Stimulated activated CD4-positive, alpha-beta T cell treated with anti-CD3 and anti-CD28 coated beads, Interleukin-2, amount 100 ng/mL, for 48 hours (primary cell): ENCODE results near the gene HIGD2A.

Experiments
- DNase-seq, 2 donors: peaks; one replicate each; pipeline ENCODE4 v3.0.0-alpha.2; 2020

HIGD2A gene

DNA sequence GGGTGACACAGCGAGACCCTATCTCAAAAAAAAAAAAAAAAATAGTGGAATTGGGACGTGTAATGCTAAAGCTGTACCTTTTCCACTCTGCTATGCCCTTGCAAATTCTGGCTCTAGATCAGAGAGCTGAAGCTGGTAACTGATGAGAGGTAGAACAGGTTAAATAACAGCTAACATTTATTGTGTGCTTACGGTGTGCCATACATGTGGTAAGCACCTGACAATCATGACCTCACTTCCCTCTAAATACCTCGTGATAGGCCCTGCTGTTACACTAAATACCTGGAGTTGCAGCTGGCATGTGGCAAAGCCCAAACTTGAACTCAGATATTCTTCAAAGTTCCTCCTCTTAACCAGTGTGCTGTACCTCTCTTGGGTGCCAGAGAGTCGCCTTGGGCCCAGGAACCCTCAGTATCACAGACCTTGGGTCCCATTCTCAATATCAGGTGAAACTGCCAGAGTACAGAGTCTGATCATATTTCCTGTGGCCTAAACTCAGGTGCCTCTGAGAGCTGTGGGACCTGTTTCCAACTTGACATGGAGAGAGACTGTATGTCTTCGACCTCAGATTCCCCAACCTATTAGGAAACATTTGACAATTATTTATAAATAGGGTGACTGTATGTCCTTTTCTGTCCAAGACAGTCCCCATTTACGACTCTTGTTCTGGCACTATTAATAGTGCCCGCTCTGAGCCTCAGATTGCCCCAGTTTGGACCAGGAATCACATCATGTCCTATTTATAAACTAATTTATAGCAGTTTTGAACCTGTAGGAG lies 18.4 kb upstream of the HIGD2A start:
- DNase-seq, result no peak

DNA sequence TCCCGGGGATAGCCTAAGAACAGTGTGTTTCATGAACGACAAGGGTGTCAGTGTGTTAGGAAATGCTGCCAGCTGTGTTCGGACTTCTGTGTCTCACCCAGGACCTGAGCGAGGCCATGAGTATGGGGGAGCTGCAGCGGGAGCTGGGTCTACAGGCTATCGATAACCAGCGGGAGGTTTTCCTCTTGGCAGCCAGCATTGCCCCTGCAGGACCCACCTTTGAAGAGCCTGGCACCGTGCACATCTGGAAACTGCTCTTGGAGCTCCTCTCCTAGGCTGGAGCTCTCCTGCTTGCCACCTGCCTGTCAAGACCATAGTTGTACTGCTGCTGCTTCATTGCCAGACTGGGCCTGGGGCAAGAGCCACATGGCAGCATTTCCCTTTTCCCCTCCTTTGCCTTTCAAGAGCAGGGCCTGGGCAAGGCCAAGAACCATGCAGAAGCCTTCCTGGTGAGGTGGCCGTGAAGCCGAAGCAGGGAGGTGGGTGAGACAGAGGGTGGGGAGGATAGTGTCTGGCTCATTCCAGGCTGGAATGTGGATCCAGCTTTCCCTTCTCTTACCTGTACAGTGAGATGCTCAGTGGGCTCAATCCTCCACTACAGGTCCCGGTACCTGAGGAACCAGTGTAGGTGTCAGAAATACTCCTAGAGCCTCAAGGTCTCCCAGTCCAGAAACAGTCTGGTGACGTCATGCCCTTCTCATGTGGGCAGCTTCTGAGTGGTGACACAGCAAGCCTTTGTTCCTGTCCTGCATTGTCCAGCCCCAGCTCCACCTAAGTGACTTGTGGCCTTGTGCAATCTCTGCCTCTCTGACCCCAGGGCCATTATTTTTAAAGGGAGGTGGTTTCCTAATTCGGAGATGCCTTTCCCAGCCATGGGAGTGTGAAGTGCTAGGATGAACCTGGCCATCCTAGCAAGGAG lies 16.7 kb upstream of the HIGD2A start:
- DNase-seq, result no peak

DNA sequence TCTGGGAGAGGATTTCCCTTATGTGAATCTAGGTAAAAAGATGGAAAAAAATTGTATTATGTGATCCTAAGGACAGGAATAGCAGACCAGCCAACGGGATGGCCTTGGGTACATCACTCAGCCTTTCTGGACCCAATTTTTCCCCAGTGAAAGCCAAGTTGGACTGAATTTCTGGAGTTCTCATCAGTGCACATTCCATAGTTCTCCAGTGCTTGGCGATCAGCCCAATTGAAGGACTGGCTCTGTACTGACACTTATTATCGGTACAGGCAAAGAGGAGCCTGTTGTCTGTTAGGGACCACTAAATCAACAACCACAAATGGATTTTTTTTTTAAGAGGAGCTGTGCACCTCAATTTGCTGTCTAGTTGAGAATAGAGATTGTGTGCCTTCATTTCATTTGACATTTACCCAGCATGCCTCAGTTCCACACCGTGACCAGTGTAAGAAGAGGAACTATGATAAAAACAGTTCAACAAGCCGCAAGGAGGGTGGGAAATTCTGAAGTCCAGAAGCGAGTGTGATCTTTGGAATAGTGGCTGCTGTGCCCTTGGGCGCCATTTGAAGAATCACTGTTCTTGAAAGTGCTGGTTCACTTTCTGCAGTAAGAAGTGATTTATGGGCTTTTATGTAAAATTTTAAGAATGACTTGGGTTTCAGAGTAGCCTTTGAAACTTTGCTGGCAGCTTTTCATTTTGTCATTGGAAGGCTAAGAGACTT lies 15.3 kb upstream of the HIGD2A start:
- no peak for DNase-seq

DNA sequence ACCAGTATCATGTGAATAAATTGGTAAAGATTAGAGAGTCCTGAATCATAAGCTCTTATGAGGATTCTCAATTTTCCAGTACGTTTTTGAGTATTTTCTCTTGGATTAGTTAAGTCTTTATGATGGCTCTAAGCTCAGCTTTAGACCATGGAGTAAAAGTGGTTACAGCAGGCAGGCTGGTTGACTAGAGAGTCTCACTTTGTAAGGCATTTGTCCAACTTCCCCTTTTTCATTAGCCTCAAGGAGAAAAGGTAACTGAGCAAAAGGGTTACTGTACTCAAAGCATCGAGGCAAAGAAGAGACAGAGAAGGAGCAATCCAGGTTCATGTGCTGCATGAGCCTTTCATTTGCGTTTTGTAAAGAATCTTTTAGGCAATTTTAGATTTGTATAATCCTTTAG lies 8.7 kb upstream of the HIGD2A start:
- no peak for DNase-seq

DNA sequence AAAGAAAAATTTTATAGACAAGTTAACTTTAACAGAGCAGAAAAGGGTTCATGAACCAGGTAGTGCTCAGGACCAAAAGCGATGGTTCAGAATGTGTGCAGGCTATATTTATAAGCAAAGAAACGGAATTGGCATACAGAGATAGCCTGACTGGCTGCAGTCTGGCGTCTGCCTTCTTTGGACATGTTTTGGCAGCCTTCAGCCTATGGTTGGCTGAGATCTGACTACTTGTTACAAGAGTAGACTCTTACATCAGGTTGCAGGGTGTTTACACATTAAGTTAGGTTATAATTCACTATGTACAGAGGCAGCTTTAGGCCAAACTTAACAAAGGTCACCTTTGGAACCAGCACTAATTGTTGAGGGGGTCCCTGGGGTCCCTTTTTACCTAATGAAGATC lies 7.1 kb upstream of the HIGD2A start:
- no peak for DNase-seq

DNA sequence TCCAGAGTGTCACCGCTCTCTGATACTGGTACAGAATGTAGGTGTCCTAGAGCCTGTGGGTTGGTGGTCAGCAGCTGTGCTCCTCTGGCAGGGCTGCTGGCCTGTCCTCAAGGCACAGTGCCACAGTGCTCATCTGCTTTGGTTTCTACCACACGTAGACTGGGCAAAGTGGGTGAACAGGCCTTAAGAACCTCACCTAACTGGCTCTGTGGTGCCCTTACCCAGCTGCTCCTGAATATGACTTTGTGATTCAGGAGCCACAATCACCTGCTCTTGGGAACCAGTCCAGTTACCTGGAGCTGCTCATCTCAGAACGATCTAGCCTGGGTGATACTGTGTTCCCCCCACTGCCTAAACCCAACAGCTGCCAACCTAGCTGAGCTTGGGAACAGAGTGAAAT lies 6.6 kb upstream of the HIGD2A start:
- no peak for DNase-seq

DNA sequence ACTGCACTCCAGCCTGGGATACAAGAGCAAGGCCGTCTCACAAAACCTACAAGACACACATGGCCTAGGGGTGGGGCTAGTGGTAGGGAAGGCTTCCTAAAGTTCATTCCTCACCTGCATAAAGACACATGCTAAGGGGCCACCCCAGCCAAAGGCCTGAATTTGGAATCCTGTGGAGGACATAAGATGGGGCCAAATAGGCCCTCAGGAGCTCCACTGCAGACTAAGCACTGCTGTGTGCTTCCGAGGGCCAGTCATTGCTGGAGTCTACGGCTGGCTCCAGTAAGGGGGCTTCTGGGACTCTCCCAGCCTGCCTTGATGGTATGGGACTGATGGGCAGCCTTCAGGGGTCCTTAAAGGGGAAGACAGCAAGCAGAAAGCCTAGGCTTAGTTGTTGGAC lies 5.8 kb upstream of the HIGD2A start:
- no peak for DNase-seq

DNA sequence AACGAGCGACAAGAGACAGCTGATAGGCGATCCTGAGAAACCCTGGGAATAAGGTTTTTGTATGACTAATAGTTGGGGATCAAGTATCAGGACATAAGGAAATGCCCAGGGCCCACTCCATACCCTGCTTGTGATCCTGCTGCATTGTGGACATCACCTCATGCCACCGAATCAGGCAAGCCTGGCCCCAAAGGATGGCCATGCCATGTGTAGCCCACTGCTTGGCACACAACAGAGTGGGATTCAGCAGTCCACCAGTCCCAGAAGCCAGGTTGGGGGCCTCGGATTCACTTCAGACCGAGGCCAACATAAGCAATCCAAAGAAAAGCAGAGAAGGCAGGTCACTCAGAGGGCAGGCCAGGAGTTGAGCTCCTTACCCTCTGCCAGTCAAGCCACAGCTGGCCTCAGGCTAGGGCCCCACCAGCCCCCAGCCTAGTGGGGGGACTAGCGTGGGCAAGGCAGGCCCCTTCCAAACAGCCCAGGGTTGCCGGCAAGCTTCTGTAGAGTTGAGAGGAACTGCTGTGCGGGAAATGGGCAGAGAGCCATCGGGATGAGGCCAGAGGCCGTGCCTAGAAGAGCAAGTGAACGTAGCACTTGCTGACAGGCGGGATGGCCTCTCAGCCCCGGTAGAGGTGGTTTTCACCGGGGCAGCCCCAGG lies 5.2 kb upstream of the HIGD2A start:
- no peak for DNase-seq

DNA sequence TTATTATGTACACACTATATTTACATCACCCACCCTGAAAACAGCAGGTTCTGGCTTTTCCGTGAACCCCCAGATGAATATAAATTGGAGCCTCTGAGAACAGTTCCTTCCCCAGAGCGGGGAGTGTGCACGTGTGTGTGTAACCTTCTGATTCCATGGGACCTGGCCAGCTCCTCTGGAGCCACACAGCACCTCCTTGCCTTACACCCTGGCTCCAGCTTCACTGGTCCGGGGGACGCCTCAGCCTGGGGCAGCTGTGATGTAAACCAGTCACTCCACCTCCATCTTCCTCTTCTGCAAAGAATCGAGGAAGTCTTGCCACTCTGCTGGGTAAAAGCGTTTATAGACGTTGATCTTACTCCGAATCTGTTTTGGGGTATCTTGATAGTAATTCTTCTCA lies 4.6 kb upstream of the HIGD2A start:
- no peak for DNase-seq

DNA sequence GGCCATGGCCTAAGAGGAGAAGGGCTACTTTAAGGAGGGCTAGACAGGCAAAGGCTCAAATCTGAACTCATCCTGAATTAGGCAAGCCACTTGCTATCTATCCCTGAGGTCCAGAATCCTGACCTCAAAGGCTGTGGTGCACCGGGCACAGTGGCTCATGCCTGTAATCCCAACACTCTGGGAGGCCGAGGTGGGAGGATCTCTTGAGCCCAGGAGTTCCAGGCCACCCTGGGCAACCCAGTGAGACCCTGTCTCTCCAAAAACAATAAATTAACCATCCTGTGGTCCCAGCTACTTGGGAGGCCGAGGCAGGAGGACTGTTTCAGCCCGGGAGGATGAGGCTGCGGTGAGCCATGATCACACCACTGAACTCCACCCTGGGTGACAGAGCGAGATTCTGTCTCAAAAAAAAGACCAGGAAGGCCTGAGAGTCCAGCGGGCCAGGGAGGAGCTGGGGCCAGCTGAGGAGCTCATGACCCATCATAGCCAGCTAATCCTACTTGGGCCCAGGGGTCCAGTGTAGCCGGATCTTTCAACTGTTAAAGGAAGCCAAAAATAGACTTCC lies 4.1 kb upstream of the HIGD2A start:
- no peak for DNase-seq

DNA sequence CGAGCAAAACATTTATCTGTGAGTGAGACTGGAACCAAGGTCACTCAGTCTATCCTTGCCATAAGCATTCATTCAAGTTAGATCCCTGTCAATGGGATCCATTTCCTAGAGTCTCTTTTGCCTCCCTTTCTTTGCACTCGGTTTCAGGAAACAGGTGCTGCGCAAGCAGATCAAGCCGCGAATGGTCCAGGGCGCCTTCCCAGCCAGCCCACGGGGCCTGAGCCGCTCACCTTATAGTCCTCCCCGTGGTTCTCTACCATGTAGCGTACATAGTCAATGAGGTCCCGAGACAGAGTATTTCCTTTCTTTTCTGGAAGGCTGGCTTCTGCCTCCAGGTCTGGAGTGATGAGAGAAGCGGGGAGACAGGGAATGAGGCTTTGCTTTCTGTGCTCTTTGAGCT lies 3.6 kb upstream of the HIGD2A start:
- DNase-seq, result no peak

DNA sequence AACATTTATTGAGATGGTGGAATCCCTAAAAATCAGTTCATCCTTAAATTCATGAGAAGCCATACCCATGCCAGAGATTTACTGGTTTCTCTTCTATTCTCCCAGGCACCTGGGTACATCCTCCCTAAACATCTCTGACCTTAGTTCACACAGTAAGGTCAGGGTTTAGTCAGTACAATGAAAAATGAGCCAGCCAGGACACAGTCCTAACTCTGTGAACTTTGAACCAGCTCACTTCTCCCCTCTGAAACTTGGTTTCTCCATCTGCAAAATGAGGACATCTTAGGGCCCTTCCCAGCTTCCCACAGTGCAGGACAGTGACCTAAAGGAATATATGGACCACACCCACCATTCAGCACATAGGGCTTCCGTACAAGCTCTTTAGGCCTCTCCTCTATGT lies 2.1 kb upstream of the HIGD2A start:
- no peak for DNase-seq

DNA sequence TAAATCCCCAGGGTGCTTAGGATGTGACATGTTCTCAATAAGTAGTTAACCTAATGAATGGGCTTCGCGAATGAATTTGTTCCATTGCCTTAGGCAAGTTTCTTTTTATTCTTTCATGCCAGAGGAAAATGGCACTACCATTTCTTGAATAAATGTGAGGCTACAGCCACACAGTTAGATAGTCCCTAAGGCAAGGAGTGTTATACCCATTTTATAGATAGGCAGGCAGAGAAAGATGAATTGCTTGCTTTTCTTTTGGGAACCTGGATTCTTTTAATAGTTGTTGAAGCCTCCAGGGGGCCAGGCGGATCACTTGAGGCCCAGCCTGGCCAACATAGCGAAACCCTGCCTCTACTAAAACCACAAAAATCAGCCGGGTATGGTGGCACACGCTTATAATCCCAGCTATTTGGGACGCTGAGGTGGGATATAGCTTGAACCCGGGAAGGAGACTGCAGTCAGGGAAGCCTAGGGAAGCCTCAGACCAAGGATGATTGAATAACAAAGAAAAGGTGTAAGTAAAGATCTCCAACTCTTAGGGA lies 1.1 kb upstream of the HIGD2A start:
- DNase-seq, result no peak

DNA sequence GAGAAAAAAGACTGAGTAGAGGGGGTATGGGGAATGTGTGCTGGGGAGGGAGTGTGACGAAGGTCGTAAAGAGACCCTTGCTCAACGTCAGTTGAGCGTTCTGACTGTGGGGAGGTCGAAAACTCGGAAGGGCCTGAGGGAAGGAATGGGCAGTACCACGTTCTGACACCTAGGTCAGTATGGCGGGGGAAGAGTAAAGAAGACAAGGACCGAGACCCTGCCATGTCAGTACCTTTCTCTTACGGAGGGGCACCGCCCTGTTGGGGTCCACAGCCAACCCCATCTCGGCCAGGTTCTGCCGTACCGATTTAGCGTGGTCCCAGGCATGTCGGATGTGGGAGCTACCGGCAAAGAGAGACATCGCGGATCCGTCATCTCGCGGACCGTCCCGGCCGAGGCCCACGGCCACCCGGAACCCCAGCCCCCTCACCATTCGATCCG lies 528 bp upstream of the HIGD2A start:
- DNase-seq, result no peak

DNA sequence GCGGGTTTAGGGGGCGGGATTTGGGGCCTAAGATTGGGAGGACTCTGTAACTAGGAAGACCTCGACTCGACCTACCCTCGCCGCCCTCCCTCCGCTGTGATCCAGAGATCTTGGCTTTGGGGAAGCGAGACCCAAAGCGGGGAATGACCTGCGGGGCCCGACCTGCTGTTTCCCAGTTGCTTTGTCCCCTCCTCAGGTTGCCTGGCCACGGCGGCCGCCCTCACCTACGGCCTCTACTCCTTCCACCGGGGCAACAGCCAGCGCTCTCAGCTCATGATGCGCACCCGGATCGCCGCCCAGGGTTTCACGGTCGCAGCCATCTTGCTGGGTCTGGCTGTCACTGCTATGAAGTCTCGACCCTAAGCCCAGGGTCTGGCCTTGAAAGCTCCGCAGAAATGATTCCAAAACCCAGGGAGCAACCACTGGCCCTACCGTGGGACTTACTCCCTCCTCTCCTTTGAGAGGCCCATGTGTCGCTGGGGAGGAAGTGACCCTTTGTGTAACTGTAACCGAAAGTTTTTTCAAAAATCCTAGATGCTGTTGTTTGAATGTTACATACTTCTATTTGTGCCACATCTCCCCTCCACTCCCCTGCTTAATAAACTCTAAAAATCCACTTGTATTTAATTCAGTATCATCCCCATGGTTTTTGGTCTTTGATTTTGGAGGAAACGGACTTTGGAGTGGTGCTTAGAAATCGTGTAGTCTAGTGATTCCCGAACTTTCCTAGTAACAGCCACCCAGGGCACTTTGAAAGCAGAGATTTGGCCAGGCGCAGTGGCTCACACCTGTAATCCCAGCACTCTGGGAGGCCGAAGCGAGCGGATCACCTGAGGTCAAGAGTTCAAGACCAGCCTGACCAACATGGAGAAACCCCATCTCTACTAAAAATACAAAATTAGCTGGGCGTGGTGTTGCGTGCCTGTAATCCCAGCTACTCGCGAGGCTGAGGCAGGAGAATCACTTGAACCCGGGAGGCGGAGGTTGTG lies 878 bp downstream of the HIGD2A start:
- DNase-seq, result no peak

DNA sequence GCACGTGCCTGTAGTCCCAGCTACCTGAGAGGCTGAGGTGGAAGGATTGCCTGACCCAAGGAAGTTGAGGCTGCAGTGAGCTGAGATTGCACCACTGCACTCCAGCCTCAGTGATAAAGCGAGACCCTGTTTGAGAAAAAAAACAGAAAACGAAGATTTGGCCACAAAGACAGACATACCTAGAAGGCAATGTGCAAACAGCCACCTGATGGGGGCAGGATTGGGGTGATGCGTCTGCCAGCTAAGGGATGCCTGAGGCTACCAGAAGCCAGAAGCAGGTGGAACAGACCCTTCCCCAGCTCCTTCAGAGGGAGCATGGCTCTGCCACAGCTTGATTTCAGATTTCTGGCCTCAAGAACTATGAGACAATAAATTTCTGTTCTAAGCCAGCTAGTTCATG lies 2.9 kb downstream of the HIGD2A start:
- no peak for DNase-seq

DNA sequence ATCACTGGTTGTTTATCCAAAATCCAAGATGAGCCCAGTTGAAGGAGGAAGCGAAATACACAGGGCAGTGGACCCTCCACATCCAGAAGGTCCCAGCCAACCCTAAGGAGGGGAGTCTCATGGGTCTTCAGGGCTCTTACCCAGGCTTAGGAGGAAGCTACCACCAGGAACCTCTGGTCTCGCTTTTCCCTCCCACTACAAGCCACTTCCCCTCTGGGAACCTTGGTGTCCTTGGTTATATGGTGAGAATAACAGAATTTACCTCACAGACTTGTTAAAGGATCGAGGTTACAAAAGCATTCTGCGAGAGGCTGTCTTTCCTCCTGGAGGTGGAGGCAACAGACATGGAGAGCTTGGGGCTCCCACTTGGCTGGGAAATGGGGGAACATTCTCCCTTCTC lies 3.4 kb downstream of the HIGD2A start:
- no peak for DNase-seq

DNA sequence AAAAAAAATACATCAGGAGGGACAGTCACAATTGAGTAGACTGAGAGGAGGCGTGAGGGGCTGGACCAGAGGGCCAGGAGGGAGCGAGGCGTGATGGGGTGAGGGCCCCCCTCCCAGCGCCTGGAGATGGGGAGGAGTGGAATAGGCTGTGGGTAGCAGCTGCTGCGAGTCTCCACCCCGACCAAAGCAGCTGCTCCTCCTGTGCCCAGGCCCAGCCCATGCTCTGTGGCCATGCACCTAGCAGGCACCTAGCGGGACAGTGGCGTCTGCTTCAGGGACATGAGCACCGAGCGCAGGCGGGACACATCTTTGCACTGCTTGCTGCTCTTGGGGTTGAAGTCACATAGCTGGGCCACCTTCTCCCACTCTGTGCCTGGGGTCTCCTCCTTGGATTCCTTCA lies 4.0 kb downstream of the HIGD2A start:
- no peak for DNase-seq

DNA sequence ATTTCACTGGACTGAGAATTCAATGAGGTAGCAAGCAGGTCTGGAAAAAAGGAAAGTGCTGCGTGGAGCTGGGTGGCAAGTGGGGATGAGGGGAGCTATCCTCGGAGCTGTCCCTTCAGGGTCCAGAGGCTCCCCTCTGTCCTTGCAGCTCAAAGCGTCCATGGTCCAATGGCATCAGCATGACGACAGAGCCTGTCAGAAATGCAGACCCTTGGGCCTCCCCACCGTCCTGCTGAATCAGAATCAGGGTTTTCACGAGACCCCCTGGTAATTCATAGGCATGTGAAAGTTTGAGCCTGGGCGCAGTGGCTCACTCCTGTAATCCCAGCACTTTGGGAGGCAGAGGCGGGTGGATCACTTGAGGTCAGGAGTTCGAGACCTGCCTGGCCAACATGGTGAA lies 5.5 kb downstream of the HIGD2A start:
- no peak for DNase-seq

DNA sequence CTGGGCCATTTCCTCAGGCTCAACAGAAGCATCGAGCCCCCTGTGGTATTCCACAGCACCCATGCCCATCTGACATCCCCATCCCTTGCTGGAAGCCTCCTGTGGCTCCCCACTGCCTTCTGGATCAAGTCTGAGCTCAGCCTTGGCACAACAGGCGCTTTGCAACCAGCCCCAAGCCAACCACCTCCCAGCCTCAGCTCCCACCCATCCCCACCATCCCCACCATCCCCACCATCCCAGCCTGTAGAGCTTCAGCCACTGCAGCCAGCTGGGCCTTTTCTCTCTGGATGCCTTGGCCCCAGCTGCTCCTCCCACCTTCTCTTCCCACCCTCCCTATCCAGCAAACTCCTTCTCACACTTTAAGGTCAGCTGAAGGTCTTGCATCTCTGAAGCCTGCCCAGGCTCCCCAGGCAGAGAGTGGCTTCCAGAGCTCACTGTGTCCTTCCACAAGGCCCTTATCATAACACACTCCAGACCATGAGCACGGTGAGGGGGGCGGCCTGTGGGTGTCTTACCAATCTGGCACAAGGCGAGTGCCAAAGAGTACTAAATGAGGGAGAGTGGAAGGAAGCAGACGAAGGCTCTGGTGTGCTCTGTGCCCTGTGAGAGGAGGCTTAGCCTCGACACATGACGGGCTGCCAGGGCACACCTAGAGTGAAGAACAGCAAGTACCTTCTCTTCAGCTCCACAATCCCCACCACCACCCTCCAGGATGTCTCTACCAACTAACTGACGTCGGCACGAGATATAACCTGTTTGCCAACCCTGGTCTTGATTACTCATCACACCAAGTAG lies 6.5 kb downstream of the HIGD2A start:
- DNase-seq, result no peak
